BE2C (cell line): ENCODE data around the gene LRP5.

Source experiments
- DNase-seq: peaks from one replicate; pipeline ENCODE4 v3.0.0-alpha.2; 2020
- H3K27me3 ChIP-seq: fragments of 250-450 bp; sonication (Bioruptor Pico); 2 replicates; pipeline ENCODE4 v1.5.1; 2020; ENCODE audit warnings: mild to moderate bottlenecking
- H3K36me3 ChIP-seq: fragments of 250-450 bp; sonication (Bioruptor Pico); 2 replicates; pipeline ENCODE4 v1.5.1; 2020; ENCODE audit warnings: mild to moderate bottlenecking
- H3K4me1 ChIP-seq: fragments of 250-450 bp; sonication (Bioruptor Pico); 2 replicates; pipeline ENCODE4 v1.5.1; 2020
- H3K4me3 ChIP-seq: 2 replicates; pipeline ENCODE4 v1.5.1; 2011; ENCODE audit warnings: low read depth, low read length
- H3K9me3 ChIP-seq: fragments of 250-450 bp; sonication (Bioruptor Pico); 2 replicates; pipeline ENCODE4 v1.5.1; 2020
- CTCF ChIP-seq: IDR thresholded peaks from 2 replicates; pipeline ENCODE4 v1.5.1; 2012; ENCODE audit warnings: mild to moderate bottlenecking, low read depth, low read length

Gene LRP5

GRCh38 chr11:68293708-68294107 lies 18.7 kb upstream of the LRP5 start:
- H3K4me1 ChIP-seq, result no peaks in the 10 kb centered on the region
- TF ChIP-seq CTCF, result no peak
- no peak for DNase-seq
- no peaks in the 10 kb centered on the region for H3K9me3 ChIP-seq
- no peaks in the 10 kb centered on the region for H3K36me3 ChIP-seq
- H3K27me3 ChIP-seq, result no peaks in the 10 kb centered on the region
- H3K4me3 ChIP-seq, result no peak overlapping the region

GRCh38 chr11:68295271-68295670 lies 17.1 kb upstream of the LRP5 start:
- no peaks in the 10 kb centered on the region for H3K9me3 ChIP-seq
- no peaks in the 10 kb centered on the region for H3K4me1 ChIP-seq
- TF ChIP-seq CTCF, result no peak
- H3K36me3 ChIP-seq, result no peaks in the 10 kb centered on the region
- DNase-seq, result no peak
- no peaks in the 10 kb centered on the region for H3K27me3 ChIP-seq
- H3K4me3 ChIP-seq, result no peak overlapping the region

- no peak overlapping the region for H3K4me3 ChIP-seq
- no peaks in the 10 kb centered on the region for H3K4me1 ChIP-seq
- H3K36me3 ChIP-seq, result no peaks in the 10 kb centered on the region
- no peaks in the 10 kb centered on the region for H3K9me3 ChIP-seq
- TF ChIP-seq CTCF, result no peak
- no peaks in the 10 kb centered on the region for H3K27me3 ChIP-seq
- DNase-seq, result no peak
Measured at GRCh38 chr11:68295940-68296339, 16.5 kb upstream of the LRP5 start.

GRCh38 chr11:68296344-68297051 lies 15.9 kb upstream of the LRP5 start:
- no peak for DNase-seq
- no peaks in the 10 kb centered on the region for H3K36me3 ChIP-seq
- TF ChIP-seq CTCF, result no peak
- H3K27me3 ChIP-seq, result no peaks in the 10 kb centered on the region
- H3K9me3 ChIP-seq, result no peaks in the 10 kb centered on the region
- no peak overlapping the region for H3K4me3 ChIP-seq
- no peaks in the 10 kb centered on the region for H3K4me1 ChIP-seq

GRCh38 chr11:68297052-68297378 lies 15.4 kb upstream of the LRP5 start:
- Histone ChIP-seq H3K36me3 (no peaks in the 10 kb centered on the region), H3K27me3 (no peaks in the 10 kb centered on the region), H3K4me3 (no peak overlapping the region), H3K9me3 (no peaks in the 10 kb centered on the region), H3K4me1 (no peaks in the 10 kb centered on the region)
- TF ChIP-seq CTCF, result no peak
- no peak for DNase-seq

- TF ChIP-seq CTCF, result no peak
- DNase-seq, result no peak
- no peaks in the 10 kb centered on the region for H3K36me3 ChIP-seq
- H3K4me1 ChIP-seq, result no peaks in the 10 kb centered on the region
- no peaks in the 10 kb centered on the region for H3K27me3 ChIP-seq
- H3K9me3 ChIP-seq, result no peaks in the 10 kb centered on the region
- no peak overlapping the region for H3K4me3 ChIP-seq
Measured at GRCh38 chr11:68297494-68297811, 14.9 kb upstream of the LRP5 start.
